Fibroblast of pulmonary artery (primary cell): ENCODE data around the gene MRPL43.
A peak's percentile ranks its signal among the peaks of the same experiment; 100 is the strongest.

Experiments
- DNase-seq: peaks from one replicate; pipeline ENCODE4 v3.0.0-alpha.2; 2010; ENCODE audit warnings: low read depth
- H3K4me3 ChIP-seq: replicated peaks from 2 replicates; pipeline ENCODE4 v1.5.1; 2011; ENCODE audit warnings: low read depth, mild to moderate bottlenecking, control low read depth, low read length, moderate library complexity
- CTCF ChIP-seq: IDR thresholded peaks from 2 replicates; pipeline ENCODE4 v1.5.1; 2011; ENCODE audit warnings: mild to moderate bottlenecking, control low read depth, low read length, inconsistent platforms; ENCODE audit errors: missing control alignments

Gene MRPL43

GRCh38 chr10:100970076-100970913, 17.0 kb downstream of the MRPL43 start:
- no peak for TF ChIP-seq CTCF
- DNase-seq, result no peak
- H3K4me3 ChIP-seq, result peak overlapping the region; percentile 60

- DNase-seq, result peak; percentile 36
Measured at GRCh38 chr10:100969187-100970075, 17.9 kb downstream of the MRPL43 start, which contains the start of gene SEMA4G. Gene SEMA4G, plus strand, starts transcription at chr10:100969504. Its CDS starts 3,409 bp downstream, at chr10:100972913.

GRCh38 chr10:100968863-100969186, 18.5 kb downstream of the MRPL43 start:
- peak overlapping the region; percentile 60 for H3K4me3 ChIP-seq

More at GRCh38 chr10:100969187-100970075, 17.9 kb downstream of the MRPL43 start, which contains the start of gene SEMA4G:
- peak within 1 kb of the TSS; percentile 60 for H3K4me3 ChIP-seq
- TF ChIP-seq CTCF, result peak; percentile 73

GRCh38 chr10:100968062-100968736, 19.1 kb downstream of the MRPL43 start:
- H3K4me3 ChIP-seq, result no peak overlapping the region
- TF ChIP-seq CTCF, result no peak
- DNase-seq, result no peak

More at GRCh38 chr10:100968863-100969186, 18.5 kb downstream of the MRPL43 start:
- no peak for DNase-seq
- no peak for TF ChIP-seq CTCF

GRCh38 chr10:100967332-100967731, 20.0 kb downstream of the MRPL43 start:
- H3K4me3 ChIP-seq, result no peak overlapping the region
- TF ChIP-seq CTCF, result no peak
- DNase-seq, result no peak

GRCh38 chr10:100966887-100967286, 20.4 kb downstream of the MRPL43 start:
- no peak for DNase-seq
- H3K4me3 ChIP-seq, result no peak overlapping the region
- TF ChIP-seq CTCF, result no peak
